PC-3 (cell line): ENCODE measurements around the gene KANSL1L.

Experiments
- CTCF ChIP-seq: fragments of 300-600 bp; sonication (generic); conservative IDR thresholded peaks from 2 replicates; pipeline ENCODE4 v1.5.1; 2017; ENCODE audit warnings: antibody characterized with exemption, low read depth, mild to moderate bottlenecking, low read length
- EZH2phosphoT487 ChIP-seq: fragments of 300-600 bp; sonication (generic); IDR thresholded peaks from 2 replicates; pipeline ENCODE4 v1.6.1; 2018; ENCODE audit warnings: mild to moderate bottlenecking, antibody characterized with exemption, low read length, borderline replicate concordance

DNA sequence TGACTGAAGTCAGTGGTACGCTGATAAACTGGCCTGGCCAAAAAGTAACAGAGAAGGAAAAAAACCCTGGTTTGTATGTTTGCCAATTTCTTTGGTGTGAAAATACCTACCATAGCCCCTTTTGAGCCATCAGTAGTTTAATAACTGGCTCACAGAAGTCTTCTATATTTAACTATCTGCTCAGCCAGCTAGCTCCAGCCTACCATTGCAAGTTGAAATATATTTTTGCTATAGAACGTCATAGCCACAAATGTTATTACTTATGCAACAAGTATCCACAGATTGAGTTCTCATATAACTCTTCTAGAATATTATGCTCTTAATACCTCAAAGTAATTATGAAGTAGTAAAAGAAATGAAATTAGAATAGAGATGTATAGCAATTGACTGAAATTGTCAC lies 143.6 kb downstream of the KANSL1L start:
- TF ChIP-seq CTCF, result no peak
- no peak for TF ChIP-seq EZH2phosphoT487
